Testis (tissue), 2 donors: Measurements from ENCODE around the gene STON2.

Source experiments
- CTCF ChIP-seq, 3 experiments: fragments of 450-650 bp in 2 of 3; fragments of 200-600 bp in 1 of 3; sonication (generic) in 1 of 3; IDR thresholded peaks; one replicate each; pipeline ENCODE4 v1.5.1; 2016 to 2019; ENCODE audit warnings: antibody characterized with exemption in 3 of 3, mild to moderate bottlenecking in 2 of 3, moderate library complexity in 1 of 3
- POLR2A ChIP-seq: fragments of 450-650 bp; IDR thresholded peaks from one replicate; pipeline ENCODE4 v1.6.1; 2017; ENCODE audit warnings: antibody characterized with exemption, mild to moderate bottlenecking, moderate library complexity

DNA sequence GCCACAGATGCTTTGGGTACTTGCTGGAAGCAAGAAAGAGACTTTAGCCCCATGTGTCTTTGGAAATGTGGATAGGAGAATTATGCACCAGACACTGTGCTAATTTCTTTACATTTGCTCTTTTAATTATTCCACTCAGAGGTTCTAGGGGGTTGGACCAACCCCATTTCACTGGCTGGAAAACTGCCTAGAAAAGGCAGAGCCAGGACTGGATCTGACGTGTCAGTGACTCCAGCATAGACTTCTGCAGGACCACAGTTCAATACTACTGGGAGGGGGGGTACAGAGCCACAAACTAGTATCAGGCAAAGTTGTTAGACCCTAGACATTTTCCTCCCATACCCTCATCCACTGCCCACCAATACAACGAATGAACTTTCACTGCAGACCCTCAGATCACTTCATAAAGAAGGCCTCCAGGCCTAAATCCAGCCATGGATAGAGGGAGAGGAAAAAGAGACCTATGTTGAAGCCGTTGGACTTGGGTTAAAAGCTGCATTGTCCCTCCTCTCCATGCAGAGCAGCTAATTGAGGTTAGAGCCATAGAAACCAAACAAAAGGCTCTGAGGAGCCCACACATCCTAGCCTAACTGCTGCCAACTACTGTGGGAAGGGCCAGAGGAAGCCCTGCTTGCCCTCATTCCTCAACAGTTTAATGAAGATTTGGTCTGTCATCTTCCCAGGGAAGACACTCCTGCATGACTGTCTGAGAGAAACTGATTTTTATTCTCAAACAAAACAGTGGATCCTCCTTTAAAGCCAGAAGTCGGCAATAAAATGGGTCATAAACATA is 68.7 kb downstream of the STON2 start:
- TF ChIP-seq CTCF (IDR thresholded peaks at IDR 0.05), result no peak
- no peak for TF ChIP-seq POLR2A
